Measurements from ENCODE around the gene NBEAL2.
"Not testable (repeated sequence)": the region's sequence is repeated elsewhere in the genome, so short reads cannot be mapped to it uniquely, and the experiment has no call there.

NBEAL2 gene

DNA sequence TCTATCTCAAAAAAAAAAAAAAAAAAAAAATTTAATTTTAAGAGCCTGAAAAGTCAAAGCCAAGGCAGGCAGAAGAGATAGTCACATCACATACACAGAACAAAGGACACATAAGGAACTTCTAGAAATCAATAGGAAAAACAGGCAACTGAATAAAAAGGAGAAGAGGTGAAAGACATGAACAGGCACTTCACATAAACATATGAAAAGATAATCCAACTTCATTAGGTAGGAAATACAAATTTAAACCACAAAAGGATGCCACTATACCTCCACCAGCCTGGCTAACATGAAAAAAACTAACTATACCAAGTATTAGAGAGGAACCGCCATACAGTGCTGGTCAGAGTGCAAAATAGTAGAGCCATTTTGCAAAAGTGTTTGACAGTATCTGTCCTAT, 17.0 kb upstream of the NBEAL2 start:
- no peak for DNase-seq (ENCODE audit: low read depth in 2 of 2)

DNA sequence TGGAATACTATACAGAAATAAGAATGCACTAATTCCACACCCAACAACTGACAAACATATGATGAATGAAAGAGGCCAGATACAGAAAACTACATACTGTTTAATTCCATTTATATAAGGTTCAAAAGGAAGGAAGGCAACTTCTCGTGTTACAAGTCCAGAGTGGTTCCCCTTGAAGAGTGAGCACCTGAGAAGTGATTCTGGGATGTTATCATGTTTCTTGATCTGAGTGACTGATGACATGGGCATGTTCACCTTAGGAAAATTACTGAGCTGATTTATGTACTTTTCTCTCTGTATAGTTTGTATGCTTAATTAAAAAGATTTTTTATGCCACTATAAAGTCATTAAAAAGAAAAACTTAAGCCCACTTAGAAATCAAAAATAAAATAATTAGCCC, 16.5 kb upstream of the NBEAL2 start:
- no peak for DNase-seq (ENCODE audit: low read depth in 2 of 2)

DNA sequence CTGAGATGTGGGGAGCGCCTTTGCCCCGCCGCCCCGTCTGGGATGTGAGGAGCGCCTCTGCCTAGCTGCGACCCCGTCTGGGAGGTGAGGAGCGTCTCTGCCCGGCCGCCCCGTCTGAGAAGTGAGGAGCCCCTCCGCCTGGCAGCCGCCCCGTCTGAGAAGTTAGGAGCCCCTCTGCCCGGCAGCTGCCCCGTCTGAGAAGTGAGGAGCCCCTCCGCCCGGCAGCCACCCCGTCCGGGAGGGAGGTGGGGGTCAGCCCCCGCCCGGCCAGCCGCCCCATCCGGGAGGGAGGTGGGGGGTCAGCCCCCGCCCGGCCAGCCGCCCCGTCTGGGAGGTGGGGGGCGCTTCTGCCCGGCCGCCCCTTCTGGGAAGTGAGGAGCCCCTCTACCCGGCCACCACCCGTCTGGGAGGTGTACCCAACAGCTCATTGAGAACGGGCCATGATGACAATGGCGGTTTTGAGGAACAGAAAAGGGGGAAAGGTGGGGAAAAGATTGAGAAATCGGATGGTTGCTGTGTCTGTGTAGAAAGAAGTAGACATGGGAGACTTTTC, 15.4 kb upstream of the NBEAL2 start:
- not testable (repeated sequence) for DNase-seq (ENCODE audit: low read depth in 2 of 2)

DNA sequence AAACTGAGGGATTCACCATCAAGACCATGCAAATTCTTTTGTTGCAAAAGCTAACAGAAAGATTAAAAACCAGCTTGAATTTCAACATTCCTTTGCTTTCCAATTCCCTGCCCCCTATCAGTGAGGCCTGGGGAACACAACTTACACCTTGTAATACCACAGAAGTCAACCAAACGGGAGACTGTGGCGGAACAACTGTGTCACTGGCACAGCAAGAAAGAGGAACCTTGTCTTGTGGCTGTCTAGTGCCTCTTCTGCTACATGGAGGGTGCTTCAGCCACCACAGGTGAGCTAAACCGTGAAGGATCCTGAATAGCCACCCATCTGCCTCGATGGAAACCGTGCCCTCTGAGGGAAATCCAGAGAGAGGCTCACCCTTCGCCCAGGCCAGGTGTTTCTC, 14.3 kb upstream of the NBEAL2 start:
- DNase-seq (ENCODE audit: low read depth in 2 of 2): no peak

DNA sequence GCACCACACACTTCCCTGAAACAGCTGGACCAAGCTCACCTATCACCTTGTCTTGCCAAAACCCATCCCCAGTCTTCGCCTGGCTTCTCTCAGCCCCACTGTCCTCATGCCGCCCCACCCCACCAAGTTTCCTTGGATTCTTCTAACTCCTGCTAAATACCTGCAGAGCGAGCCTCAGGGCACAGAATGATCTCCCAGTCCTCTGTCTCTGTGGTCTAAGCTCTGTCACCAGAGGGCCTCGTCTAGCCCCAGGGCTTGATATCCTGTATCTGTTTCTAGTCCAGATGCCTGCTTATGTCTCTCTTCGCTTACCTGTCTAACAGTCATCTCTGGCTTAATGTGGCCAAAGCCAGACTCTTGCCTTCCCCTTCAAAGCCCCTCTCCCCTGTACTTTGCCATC, 12.7 kb upstream of the NBEAL2 start:
- no peak for DNase-seq (ENCODE audit: low read depth in 2 of 2)

DNA sequence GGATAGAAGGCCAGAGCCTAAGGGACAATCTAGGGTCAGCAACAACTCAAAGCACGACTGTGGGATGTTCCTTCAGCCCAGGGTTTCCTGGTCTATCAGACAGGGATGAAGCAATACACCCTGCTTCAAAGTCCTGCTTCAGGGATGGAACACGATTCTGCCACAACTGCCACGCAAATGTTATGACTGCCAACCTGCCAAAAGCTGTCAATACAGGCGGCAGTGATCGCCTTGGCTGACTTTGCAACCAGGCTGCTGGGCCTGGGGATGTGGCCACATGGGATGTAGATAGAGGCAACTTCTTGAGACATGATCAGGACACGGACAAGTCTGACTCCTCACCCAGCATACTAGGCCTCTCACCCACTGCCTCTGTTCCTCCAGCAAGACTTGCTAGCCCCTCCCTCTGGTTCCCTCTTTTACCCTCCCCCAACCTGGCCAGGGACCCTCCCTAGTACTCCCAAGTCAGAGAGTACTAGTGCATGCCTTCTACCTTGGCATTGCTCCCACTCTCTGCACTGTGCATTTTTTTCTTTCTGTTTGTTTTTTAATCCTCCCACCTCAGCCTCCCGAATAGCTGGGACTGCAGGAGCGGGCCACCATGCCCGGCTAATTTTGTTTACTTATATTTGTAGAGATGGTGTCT, 10.6 kb upstream of the NBEAL2 start:
- DNase-seq (ENCODE audit: low read depth in 2 of 2): no peak

DNA sequence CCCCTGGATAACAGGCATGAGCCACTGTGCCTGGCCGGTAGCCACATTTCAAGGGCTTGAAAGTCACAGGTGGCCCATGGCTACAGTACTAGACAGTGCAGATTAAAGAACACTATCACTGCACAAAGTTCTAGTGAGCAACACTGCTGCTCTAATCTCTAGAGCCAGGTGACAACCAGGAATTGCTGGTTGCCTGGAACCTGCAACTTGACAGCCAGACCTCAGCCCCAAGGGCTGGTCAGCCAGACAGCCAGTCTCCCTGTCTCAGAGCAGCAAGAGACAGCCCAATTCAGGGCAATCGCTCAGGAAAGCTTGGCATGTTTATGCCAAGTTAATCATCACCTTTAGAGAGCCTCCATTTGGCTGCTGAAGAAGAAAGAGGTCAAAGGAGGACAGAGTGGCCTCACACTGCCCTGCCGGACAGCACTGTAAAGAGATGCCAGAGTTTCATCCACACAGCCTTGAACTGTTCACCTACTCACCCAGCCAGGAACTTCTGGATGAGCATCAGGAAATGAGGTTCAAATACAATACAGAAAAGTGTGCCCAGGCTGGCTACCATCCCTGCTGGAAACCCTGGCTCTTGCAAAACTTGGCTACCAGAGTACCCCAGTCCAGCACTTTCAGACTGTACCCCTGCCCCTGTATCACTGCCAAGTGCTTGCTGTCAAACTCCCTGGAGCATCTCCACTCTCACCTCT, 8.9 kb upstream of the NBEAL2 start:
- DNase-seq (ENCODE audit: low read depth in 2 of 2): no peak

DNA sequence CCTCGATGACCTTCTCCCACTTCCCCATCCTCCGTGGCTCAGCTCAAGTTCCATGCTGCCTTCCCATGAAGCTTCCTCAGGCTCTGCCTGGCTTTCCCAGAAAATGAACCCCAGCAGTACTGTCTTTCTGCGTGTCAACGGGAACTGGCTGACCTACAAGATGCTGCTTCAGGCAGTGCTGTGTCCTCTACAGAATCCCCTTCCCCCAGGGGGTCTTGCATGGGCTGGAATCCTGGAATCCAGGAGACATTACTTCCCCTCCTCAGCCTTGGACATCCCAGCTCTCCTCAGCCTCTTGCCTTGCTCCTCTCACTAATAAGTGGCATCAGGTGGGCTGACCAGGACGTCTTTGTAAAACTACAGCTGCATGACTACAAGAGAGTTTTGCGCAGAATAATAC, 8.3 kb upstream of the NBEAL2 start:
- DNase-seq (ENCODE audit: low read depth in 2 of 2): no peak

DNA sequence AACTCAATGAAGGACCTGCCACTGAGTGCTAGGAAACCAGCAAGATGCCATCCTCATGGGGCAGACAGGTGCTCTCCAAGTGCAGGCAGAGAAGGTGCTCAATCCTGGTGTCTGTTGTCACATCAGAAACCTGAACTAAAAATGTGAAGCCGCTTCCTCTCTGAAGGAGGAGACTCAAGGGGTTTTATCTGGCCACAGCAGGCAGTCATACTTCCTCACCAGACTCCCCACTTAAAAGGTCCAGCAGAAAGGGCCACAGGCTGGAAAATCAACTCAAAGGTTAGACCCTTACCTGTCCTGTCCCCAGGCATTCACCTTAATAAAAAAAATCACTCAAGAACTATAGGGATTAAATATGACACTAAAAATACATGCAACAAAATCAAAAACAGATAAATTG, 7.7 kb upstream of the NBEAL2 start:
- no peak for DNase-seq (ENCODE audit: low read depth in 2 of 2)

DNA sequence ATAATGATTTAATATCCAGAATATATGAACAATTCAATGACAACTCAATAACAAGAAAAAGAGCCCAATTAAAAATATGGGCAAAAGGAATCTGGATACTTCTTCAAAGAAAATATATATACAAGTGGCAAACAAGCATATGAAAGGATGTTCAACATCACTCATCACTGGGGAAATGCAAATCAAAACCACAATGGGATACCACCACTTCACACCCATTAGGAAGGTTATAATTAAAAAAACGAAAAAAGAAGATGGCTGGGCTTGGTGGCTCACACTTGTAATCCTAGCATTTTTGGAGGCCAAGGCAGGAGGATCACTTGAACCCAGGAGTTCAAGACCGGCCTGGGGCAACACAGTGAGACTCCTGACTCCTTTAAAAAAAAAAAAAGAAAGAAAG, 7.1 kb upstream of the NBEAL2 start:
- no peak for DNase-seq (ENCODE audit: low read depth in 2 of 2)

DNA sequence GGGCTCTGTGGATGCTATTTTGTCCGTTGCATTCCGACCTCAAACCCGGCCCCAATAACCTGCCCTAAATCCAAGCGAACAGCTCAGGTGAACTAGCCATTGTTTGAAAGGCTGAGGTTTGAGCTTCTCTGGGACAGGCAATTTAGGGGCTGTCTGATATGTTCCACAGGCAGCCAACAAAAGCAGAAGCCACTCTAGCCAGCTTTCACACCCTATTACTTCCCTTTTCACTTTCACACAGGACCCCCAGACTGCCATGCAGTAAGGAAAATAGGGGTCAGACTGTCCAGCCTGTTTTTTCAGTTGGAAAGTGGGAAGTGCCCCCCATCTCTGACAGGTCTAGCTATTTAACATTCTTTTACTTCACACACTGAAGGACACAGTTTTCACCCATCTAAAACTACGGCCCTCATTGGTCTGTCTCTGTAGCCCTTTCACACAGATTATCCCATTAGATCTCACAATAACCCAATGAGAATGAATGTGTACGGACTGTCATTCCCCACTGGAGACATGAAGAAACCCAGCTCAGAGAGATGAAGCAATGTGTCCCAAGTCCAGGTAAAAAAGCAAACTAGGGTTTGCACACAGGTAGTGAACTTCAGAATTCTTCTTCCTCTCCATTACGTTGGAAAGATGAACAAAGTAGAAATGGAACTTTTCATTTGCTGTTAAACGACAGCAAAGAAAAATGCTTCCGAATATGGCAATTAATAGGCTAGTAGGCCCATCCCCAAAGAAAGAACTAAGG, 4.9 kb upstream of the NBEAL2 start:
- DNase-seq (ENCODE audit: low read depth in 2 of 2): no peak

DNA sequence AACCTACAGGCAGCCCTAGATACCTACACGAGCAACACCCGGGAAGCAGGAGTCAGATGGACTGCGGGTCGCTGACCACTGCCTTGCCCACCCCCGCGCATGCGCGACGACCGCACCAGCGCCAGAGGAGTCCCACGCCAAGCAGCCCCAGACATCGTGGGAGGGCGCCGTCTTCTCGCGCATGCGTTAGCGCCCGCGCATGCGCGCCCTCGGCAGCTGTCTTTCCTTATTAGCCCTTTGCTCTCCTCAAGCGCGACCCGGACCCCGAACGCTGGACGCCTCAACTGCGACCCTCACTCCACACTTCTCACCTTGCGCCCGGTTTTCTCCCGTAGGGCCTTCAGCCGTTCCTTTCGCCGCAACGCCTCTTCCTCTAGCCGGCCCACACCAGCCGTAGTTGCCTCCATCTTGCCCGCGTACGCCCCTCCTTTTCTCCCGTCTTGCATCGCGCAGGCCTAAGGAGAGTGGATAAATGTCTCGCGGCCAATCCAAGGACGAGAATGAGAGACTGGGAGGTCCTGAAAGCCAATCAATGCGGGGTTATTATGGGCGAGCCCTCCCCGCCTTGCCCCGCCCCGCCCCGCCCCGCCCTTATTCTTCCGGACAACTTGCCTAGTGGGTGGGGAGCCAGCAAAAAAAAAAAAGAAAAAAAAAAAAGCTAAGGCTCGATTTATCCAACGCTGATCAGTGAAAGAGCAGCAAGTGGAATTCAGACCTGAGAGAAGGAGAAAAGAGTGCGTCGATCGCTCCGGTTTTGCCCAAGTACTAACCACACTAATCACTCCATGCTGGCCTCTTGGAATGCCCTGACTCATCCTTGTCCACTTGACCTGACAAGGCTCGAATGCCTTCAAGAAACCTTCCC, 2.9 kb upstream of the NBEAL2 start, which contains the start of gene CCDC12:
Gene CCDC12 (minus strand): TSS at position 420 of the 865 bp plus-strand sequence. CDS start 13 bp downstream, at position 407.
- peak; percentile 82 to 86 for DNase-seq (ENCODE audit: low read depth in 2 of 2)

DNA sequence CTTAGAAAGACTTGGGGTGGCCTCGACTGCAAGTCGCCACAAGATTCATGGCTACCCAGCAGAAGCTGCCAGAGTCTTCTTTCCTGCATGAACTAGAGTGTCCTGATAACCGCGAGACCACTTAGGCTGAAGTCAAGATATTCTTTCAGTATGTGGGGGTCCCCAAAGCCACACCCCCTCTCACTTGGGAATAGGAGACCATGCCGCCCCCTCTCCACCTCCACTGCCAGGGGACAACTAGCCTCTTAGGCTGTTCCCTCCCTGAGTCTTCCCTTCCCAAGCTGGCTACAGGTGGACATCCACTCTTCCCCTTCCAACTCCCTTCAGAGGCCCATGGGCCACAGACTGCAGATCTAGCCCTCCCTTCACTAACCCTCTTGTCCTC, 1.7 kb upstream of the NBEAL2 start:
- no peak for DNase-seq (ENCODE audit: low read depth in 2 of 2)

DNA sequence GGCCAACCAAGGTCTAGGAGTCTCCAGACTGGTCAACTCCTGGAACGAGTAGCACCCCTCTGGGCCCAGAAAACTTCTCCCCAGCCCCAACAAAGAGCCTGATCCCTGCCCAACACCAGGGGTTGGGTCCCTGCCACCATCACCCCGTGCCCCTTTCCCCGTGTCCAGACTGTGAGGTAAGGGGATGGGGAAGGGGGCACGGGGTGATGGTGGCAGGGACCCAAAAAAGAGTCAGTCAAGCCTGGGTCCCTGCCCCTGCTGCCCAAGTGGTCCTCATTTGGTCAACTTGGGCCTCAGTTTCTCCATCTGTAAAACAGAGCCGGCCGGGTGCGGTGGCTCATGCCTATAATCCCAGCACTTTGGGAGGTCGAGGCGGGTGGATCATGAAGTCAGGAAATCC, 1.1 kb upstream of the NBEAL2 start:
- no peak for DNase-seq (ENCODE audit: low read depth in 2 of 2)

DNA sequence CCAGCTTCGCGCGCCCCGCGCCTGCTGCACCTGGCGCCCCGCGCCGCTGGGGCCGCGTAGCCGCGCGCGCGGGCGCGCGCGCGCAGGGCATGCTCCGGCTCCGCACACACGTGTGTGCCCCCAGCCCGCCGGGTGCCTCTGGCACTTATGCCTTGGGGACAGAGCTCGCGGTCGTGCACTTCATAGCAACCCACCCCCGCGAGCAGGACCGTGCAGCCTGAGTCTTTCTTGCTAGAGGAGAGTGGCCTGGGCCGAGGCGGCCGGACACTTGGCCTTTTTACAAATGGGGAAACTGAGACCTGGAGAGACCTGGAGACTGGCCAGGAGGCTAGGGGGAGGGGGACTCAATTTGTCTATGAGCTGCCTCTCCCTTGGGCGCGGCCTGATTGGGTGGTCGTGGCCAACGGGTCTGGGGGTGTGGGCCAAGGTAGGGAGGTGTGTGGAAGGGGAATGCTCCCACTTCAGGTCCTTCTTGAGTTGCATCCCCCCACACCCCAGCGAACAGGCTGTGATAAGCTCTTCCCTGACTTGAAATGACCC, 562 bp downstream of the NBEAL2 start:
- no peak for DNase-seq (ENCODE audit: low read depth in 2 of 2)

DNA sequence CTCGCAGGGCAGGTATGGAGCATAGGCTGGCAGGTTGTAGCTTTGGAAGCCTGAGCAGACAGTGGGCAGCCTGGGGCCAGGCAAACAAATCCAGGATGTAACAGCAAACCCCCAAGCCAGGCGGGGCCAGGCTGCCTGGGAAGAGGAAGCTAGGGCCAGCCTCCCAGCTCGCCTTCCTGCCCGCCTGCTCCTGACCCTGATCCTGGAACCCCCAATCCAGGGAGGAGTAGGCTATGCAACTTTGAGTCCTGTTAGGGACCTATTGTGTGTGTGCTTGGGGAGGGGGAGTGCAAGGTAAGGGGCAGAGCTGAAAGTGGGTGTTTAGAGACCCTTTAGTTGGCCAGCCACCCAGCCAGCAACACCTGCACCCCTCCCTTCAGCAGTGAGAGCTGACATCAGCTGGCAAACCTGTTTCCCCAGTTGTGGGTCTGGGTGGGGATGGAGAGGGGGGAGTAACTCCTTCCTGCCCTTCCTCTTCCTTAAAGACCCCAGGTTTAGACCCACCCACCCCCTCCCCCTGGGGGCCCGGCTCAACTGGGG, 2.5 kb downstream of the NBEAL2 start:
- DNase-seq (ENCODE audit: low read depth in 2 of 2): no peak

DNA sequence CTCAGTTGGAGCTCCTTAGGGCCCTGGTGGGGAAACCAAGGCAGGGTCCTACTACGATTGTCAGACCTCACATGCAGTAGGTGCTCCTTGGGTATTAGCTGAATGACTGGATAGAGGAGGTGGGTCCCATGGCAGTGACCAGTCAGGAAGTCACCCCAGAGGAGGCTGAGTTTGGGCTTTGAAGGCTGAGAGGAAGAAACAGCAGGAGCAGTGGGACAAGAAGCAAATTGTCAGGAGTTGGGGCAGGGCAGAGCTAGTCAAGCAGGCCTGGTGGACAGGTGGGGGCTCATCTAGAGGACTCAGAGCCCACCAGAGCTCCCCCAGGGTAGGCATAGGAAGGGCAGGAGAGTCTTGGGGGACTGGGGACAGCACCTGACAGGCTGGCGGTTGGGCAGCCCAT, 3.1 kb downstream of the NBEAL2 start:
- no peak for DNase-seq (ENCODE audit: low read depth in 2 of 2)

DNA sequence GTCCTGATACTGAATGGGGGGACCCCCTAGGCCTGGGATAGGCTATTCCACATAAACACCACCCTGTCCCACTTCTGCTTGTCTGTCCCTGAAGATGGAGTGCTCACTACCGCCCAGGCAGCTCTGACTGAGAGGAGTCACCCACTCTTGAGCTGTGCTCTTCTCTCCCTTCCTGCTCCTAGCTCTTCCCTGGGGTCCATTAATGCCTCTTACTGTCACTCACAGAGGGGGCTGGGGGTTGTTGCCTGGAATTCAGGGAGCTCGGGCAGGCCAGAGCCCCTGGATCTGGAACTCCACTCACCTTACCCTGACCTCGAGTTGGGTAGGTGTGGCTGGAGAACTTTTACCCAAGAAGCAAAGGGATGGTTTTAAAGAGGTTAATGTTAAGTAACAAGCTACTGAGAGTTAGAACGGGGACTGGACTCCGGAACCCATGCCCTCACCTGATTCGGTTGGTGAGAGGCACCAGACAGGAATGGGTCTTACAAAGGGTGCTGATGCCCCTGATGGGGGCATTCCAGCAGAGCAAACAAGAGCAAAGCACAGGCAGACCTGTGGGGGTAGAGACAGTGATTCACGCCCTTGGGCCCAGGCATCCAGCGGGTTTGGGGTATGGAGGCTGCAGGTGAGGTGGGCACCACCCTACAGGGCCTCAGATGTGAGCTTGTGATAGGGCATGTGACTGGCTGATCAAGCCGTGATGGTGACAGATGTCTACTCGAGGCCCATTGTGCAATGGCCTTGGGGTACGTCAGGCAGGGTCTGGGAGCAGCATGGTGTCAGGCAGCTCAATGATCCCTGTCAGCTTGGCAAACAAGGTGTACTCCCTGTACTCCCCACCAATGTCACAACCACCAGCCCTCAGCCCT, 5.4 kb downstream of the NBEAL2 start:
- no peak for DNase-seq (ENCODE audit: low read depth in 2 of 2)

DNA sequence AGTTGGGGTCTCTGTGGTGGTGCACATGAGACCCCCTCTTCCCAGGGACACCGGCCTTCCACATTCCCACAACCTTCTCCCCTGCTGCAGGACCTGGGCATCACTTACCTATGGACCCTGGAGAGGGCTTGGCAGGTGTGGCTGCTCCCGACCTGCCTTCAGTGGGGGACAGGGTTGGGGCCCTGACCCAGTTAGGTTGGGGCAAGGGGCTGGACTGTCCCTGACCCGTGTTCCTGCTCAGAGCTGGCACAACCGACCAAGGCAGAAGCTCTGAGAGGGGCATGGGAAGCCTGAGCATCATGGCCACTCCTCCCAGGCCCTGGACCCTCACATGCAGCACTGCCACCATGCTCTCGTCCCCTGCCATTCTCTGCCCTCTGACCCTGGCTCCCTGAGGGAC, 6.1 kb downstream of the NBEAL2 start:
- no peak for DNase-seq (ENCODE audit: low read depth in 2 of 2)

DNA sequence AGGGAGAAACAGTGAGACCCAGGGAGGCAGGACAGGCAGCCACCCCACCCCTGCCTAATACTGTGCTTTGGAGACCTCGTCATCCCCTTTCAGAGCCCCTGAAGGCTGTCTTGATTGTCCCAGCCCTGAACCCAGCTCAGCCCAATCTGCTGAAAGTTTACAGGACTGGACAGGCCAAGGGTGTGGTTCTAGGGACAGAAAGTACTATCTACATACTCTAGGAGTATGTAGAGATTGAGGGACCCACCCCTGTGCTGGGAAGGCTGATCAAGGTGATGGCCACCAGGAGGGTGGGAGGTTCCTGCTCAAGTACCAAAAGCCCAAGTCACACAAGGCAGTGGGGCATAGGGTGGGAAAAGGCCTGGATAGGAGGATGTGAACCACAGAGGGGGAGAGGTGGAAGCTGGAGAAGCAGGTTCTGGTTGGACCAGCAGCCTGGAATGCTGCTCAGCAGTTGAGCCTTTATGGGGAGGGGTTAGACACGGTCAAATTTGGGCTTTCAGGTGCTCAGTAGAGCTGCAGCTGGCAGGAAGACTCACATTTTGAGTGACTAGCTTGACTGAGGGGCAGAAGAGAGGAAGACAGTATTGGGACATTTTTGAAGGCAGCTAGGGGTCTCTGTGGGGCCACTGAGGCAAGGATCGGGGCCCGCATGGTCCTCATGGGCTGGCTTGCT, 6.7 kb downstream of the NBEAL2 start:
- DNase-seq (ENCODE audit: low read depth in 2 of 2): no peak

Measured in stimulated activated CD8-positive, alpha-beta memory T cell treated with anti-CD3 and anti-CD28 coated beads, Interleukin-2, amount 100 ng/mL, for 1 hour (primary cell).